Esophagus muscularis mucosa (tissue), 3 donors: ENCODE measurements around the gene OMG.

Source experiments
- EP300 ChIP-seq: sonication (generic); formaldehyde crosslinking; IDR thresholded peaks from one replicate; pipeline ENCODE4 v1.6.1; 2017; ENCODE audit warnings: antibody characterized with exemption
- TF ChIP-seq, protein P1 (sequence below), 3 experiments: fragments of 200-600 bp in 2 of 3; fragments of 450-650 bp in 1 of 3; sonication (generic) in 2 of 3; IDR thresholded peaks; one replicate each; pipeline ENCODE4 v1.5.1; 2017 to 2019; ENCODE audit warnings: antibody characterized with exemption in 3 of 3, mild to moderate bottlenecking in 2 of 3, moderate library complexity in 1 of 3

DNA sequence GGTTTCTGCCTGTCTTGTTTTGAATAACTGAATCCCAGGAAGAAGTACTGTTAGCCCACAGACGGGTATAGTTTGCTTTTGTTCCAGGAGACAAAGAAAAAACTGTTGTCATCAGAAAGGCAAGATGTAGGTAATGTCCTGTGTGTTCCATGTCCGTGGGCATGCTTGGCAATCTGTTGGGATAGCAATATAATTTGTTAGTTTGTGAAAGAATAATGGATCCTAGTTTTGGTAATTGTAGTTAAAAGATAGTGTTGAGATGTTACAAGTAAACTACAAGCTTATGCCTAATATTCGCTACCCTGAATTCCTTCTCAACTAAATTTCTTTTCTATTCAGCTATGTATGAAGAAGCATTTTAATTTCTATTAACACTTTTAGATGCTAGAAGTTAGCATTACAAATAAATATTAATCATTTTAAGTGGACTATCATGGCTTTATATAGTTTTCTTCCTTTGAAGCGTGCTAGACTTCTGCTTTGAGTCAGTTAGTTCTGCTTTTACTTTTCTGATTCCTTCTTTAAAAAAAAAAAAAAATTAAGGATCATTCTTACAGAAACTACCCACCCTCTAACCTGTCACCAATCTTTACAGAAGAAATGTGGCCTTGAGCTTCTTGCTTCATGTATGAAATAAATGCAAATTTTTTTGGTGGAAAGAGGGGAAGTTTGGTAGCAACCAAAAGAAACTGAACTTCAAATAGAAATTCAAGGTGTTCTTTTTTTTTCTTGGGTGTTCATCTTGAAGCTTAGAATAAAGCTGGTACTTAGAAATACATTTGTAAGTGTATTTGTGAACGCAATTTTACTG, 22.0 kb upstream of the OMG start:
- no peak for TF ChIP-seq EP300
- TF ChIP-seq, protein P1, sequence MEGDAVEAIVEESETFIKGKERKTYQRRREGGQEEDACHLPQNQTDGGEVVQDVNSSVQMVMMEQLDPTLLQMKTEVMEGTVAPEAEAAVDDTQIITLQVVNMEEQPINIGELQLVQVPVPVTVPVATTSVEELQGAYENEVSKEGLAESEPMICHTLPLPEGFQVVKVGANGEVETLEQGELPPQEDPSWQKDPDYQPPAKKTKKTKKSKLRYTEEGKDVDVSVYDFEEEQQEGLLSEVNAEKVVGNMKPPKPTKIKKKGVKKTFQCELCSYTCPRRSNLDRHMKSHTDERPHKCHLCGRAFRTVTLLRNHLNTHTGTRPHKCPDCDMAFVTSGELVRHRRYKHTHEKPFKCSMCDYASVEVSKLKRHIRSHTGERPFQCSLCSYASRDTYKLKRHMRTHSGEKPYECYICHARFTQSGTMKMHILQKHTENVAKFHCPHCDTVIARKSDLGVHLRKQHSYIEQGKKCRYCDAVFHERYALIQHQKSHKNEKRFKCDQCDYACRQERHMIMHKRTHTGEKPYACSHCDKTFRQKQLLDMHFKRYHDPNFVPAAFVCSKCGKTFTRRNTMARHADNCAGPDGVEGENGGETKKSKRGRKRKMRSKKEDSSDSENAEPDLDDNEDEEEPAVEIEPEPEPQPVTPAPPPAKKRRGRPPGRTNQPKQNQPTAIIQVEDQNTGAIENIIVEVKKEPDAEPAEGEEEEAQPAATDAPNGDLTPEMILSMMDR (IDR thresholded peaks at IDR 0.05) = no peak
